Endothelial cell of umbilical vein (primary cell): ENCODE measurements around the gene PRKG1. TPM values are rescaled to one million over a fixed set of nuclear protein-coding genes. Genes with fewer than 3 reads are reported as not detected.

Source experiments
- BruUV-seq: library from RNA; stranded (reverse); fragments of 400-500 nt; replicated peaks from 2 replicates; lab custom pipeline; 2021; lab: Mats Ljungman, UMichigan
- CTCF ChIA-PET: fragments of 300-600, 350-600 bp; sonication (Branson Sonifier 250); formaldehyde crosslinking; loops from one replicate; lab custom pipeline; 2021; ENCODE audit warnings: antibody characterized with exemption, inconsistent platforms; lab: Charles Lee
- POLR2A ChIA-PET: fragments of 300-600, 350-600 bp; sonication (Branson Sonifier 250); formaldehyde crosslinking; loops from one replicate; lab custom pipeline; 2021; ENCODE audit warnings: antibody characterized with exemption, inconsistent platforms; lab: Charles Lee
- DNase-seq: peaks from one replicate; pipeline ENCODE4 v3.0.0-alpha.2; 2011; ENCODE audit warnings: low read depth, low spot score
- FAIRE-seq: peaks from 2 replicates; lab custom pipeline; 2011; peaks lifted over from hg19 to GRCh38; lab: Jason Lieb, UNC
- H2AFZ ChIP-seq: 2 replicates; pipeline ENCODE4 v1.6.0; 2012; ENCODE audit warnings: low read depth, low read length, control low read depth, inconsistent platforms
- H3K27ac ChIP-seq: 2 replicates; pipeline ENCODE4 v1.5.1; 2011; ENCODE audit warnings: low read depth, mild to moderate bottlenecking, control low read depth, low read length, moderate library complexity; ENCODE audit not compliant: insufficient read depth
- H3K27me3 ChIP-seq, 2 experiments: 2 replicates each; pipeline versions ENCODE4 v1.6.0 to v1.6.1; 2011; ENCODE audit warnings: low read length in 2 of 2, mixed read lengths in 1 of 2; ENCODE audit not compliant: control insufficient read depth in 2 of 2, insufficient read depth in 2 of 2
- H3K36me3 ChIP-seq, 2 experiments: 2 replicates in 1 of 2; 3 replicates in 1 of 2; pipeline ENCODE4 v1.5.1; 2011; ENCODE audit warnings: low read length in 2 of 2, mild to moderate bottlenecking in 1 of 2, moderate library complexity in 1 of 2; ENCODE audit not compliant: control insufficient read depth in 2 of 2, insufficient read depth in 2 of 2; ENCODE audit errors: extremely low read depth in 1 of 2
- H3K4me1 ChIP-seq: 3 replicates; pipeline ENCODE4 v1.5.1; 2011; ENCODE audit warnings: mild to moderate bottlenecking, low read length; ENCODE audit not compliant: control insufficient read depth, insufficient read depth; ENCODE audit errors: extremely low read depth
- H3K4me2 ChIP-seq: 2 replicates; pipeline ENCODE4 v1.6.1; 2011; ENCODE audit warnings: low read length, control low read depth, mixed read lengths; ENCODE audit not compliant: insufficient read depth
- H3K4me3 ChIP-seq, 3 experiments: fragments of 200-600 bp in 1 of 3; sonication (generic), shearing (Covaris generic) in 1 of 3; replicated peaks in 1 of 3; 2 replicates each; pipeline ENCODE4 v1.5.1; 2011 to 2016; ENCODE audit warnings: control low read depth in 3 of 3, low read length in 3 of 3, mild to moderate bottlenecking in 2 of 3, inconsistent platforms in 1 of 3, low read depth in 1 of 3, moderate library complexity in 1 of 3; ENCODE audit not compliant: insufficient read depth in 1 of 3
- H3K79me2 ChIP-seq: 2 replicates; pipeline ENCODE4 v1.6.0; 2012; ENCODE audit warnings: low read length, inconsistent platforms; ENCODE audit not compliant: control insufficient read depth, insufficient read depth
- H3K9ac ChIP-seq: replicated peaks from 2 replicates; pipeline ENCODE3; 2011; ENCODE audit warnings: low read length, control low read depth; ENCODE audit not compliant: insufficient read depth; ENCODE audit errors: extremely low read depth
- H3K9me1 ChIP-seq: replicated peaks from 3 replicates; pipeline ENCODE4 v1.6.0; 2011; ENCODE audit warnings: mild to moderate bottlenecking, low read length; ENCODE audit not compliant: control insufficient read depth, insufficient read depth; ENCODE audit errors: extremely low read depth
- H3K9me3 ChIP-seq: replicated peaks from 2 replicates; pipeline ENCODE4 v1.5.1; 2012; ENCODE audit warnings: low read length, inconsistent platforms; ENCODE audit not compliant: control insufficient read depth, insufficient read depth
- H4K20me1 ChIP-seq: replicated peaks from 2 replicates; pipeline ENCODE3; 2011; ENCODE audit warnings: mild to moderate bottlenecking, low read length; ENCODE audit not compliant: control insufficient read depth, insufficient read depth; ENCODE audit errors: extremely low read depth
- EZH2 ChIP-seq: IDR thresholded peaks from 2 replicates; pipeline ENCODE4 v1.6.1; 2012; ENCODE audit warnings: borderline replicate concordance, low read depth, mild to moderate bottlenecking, moderate library complexity, low read length, inconsistent platforms; ENCODE audit not compliant: severe bottlenecking
- FOS ChIP-seq: IDR thresholded peaks from 2 replicates; pipeline ENCODE4 v1.6.1; 2011; ENCODE audit warnings: mild to moderate bottlenecking, low read length, moderate library complexity, borderline replicate concordance; ENCODE audit not compliant: insufficient read depth
- GATA2 ChIP-seq: IDR thresholded peaks from 2 replicates; pipeline ENCODE4 v1.7.0; 2011; ENCODE audit warnings: low read depth, mild to moderate bottlenecking, moderate library complexity, mixed read lengths, low read length; ENCODE audit not compliant: insufficient read length, insufficient read depth
- JUN ChIP-seq: IDR thresholded peaks from 2 replicates; pipeline ENCODE4 v1.6.1; 2011; ENCODE audit warnings: borderline replicate concordance, low read depth; ENCODE audit not compliant: insufficient read length, insufficient read depth
- MAX ChIP-seq: IDR thresholded peaks from 2 replicates; pipeline ENCODE4 v1.6.1; 2011; ENCODE audit not compliant: insufficient read depth, insufficient read length
- MYC ChIP-seq: IDR thresholded peaks from one replicate; pipeline ENCODE4 v1.6.1; 2011; ENCODE audit warnings: mild to moderate bottlenecking, low read depth, low read length
- POLR2A ChIP-seq: IDR thresholded peaks from 2 replicates; pipeline ENCODE4 v1.6.1; 2012; ENCODE audit warnings: low read depth, mild to moderate bottlenecking, control low read depth, low read length
- POLR2AphosphoS5 ChIP-seq: IDR thresholded peaks from 2 replicates; pipeline ENCODE4 v1.6.1; 2012; ENCODE audit warnings: low read depth, mild to moderate bottlenecking, control low read depth, low read length, moderate library complexity; ENCODE audit not compliant: insufficient read depth
- dilution Hi-C: fragments of 300-500 bp; cut with MboI; formaldehyde crosslinking; loops from one replicate; pipeline ENCODE4 v1.15.0; 2019; ENCODE audit warnings: low sequenced_read_pairs; ENCODE audit not compliant: extremely low pct_ligation_motif_present
- intact Hi-C: fragments of 100-400 bp; cut with micrococcal nuclease; formaldehyde crosslinking; loops from one replicate; pipeline ENCODE4 v1.10.0; 2022
- polyA plus RNA-seq, 4 experiments: library from polyadenylated mRNA; depleted of rRNA in 3 of 4; stranded (reverse) in 3 of 4; unstranded in 1 of 4; fragments of >200 nt; gene quantifications; 2 replicates each; pipeline versions ENCODE4 v1.2.1 to v1.2.3, GENCODE V29; 2011 to 2012; ENCODE audit warnings: missing spikeins in 1 of 4
- total RNA-seq: library from RNA; stranded (reverse); gene quantifications from 2 replicates; pipeline ENCODE4 v1.2.3, GENCODE V29; 2021

PRKG1 gene
- total and polyA plus RNA-seq, 2 donors (not counting 3 experiments of a cell fraction or from before 2014, with no cell fraction given) = 0.01 to 0.18 TPM

GRCh38 chr10:52229291-52229931 is 1155.1 kb downstream of the PRKG1 start:
- FAIRE-seq (no peak), DNase-seq (peak; percentile 14)
- ChIA-PET POLR2A (no interaction called here), CTCF (interaction anchor here (0.9 kb wide), 1 partner anchor 78 kb away, joined by 3 read pairs; no protein-coding TSS in a partner anchor)
- H3K27me3 ChIP-seq = no peaks in the 10 kb centered on the region
- H2AFZ ChIP-seq = no peak overlapping the region
- H3K9me1 ChIP-seq = no peaks in the 10 kb centered on the region
- H3K9me3 ChIP-seq = no peaks in the 10 kb centered on the region
- dilution Hi-C loops = no loop called here
- no peaks in the 10 kb centered on the region for H4K20me1 ChIP-seq
- intact Hi-C loops = no loop called here
- no peaks in the 10 kb centered on the region for H3K79me2 ChIP-seq
- H3K4me1 ChIP-seq = peaks cover 16% of the 10 kb centered on the region
- no peak overlapping the region for H3K4me2 ChIP-seq
- H3K36me3 ChIP-seq = no peaks in the 10 kb centered on the region
- no peak overlapping the region for H3K27ac ChIP-seq
- no peak for TF ChIP-seq MYC
- peak; percentile 19 for TF ChIP-seq JUN
- TF ChIP-seq FOS = peak; percentile 68
- H3K4me3 ChIP-seq = no peak overlapping the region
- no TSS peak for BruUV-seq
- H3K9ac ChIP-seq = no peak overlapping the region

DNA sequence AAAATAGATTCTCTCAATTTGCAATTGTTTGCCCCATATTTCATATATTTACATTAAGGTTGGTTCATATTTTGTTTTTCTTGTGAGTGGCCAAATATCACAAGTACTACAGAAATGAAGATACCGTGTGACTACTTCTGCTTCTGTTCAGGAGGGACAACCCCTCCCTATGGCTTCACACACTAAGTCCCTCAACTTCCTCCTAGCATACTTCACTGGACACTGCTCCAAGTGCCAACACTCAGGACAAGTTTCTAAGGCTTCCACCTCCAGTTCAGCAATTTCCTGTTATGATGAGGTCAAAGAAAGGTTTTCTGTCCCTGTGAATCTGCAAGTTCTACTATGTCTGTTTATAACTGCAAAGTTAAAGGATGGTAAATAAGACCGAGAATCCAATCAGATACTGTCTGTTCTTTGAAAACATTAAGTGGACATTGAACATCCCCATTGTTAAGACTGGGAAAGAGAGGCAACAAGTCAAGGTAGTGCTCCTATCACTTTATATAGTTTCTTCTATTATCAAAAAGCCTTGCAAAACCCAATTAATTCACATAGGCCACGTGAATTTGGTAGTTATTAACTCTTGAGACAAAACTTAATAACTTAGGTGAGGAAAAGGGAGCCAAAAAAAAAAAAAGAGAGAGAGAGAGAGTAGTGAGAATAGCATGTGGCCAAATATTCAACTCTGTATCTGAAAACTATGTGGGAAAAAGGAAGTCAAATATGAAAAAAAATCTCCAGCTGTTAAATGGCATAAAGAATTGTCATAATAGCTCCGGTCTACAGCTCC is 1158.5 kb downstream of the PRKG1 start:
- Histone ChIP-seq H3K4me3 (peak overlapping the region in 2 of 3 experiments; percentile 26 to 52), H3K9ac (peak overlapping the region; percentile 23), H3K27me3 (no peaks in the 10 kb centered on the region), H3K79me2 (no peaks in the 10 kb centered on the region), H3K4me2 (peak overlapping the region; percentile 85), H3K27ac (no peak overlapping the region), H3K9me1 (no peaks in the 10 kb centered on the region), H4K20me1 (no peaks in the 10 kb centered on the region), H3K4me1 (peaks cover 16% of the 10 kb centered on the region), H3K36me3 (no peaks in the 10 kb centered on the region), H2AFZ (peak overlapping the region; percentile 59), H3K9me3 (no peaks in the 10 kb centered on the region)
- dilution Hi-C loops = no loop called here
- DNase-seq = peak; percentile 58
- FAIRE-seq = no peak
- ChIA-PET CTCF (no interaction called here), POLR2A (no interaction called here)
- TF ChIP-seq GATA2 (no peak), MYC (no peak), POLR2AphosphoS5 (no peak), FOS (no peak), JUN (no peak), POLR2A (no peak), MAX (no peak), EZH2 (no peak)
- BruUV-seq = no TSS peak
- intact Hi-C loops = no loop called here
